BE2C (cell line): Measurements from ENCODE around the gene TRPM8.

Experiments used
- DNase-seq: peaks from one replicate; pipeline ENCODE4 v3.0.0-alpha.2; 2020
- H3K27me3 ChIP-seq: fragments of 250-450 bp; sonication (Bioruptor Pico); 2 replicates; pipeline ENCODE4 v1.5.1; 2020; ENCODE audit warnings: mild to moderate bottlenecking
- H3K36me3 ChIP-seq: fragments of 250-450 bp; sonication (Bioruptor Pico); 2 replicates; pipeline ENCODE4 v1.5.1; 2020; ENCODE audit warnings: mild to moderate bottlenecking
- H3K4me1 ChIP-seq: fragments of 250-450 bp; sonication (Bioruptor Pico); 2 replicates; pipeline ENCODE4 v1.5.1; 2020
- H3K4me3 ChIP-seq: 2 replicates; pipeline ENCODE4 v1.5.1; 2011; ENCODE audit warnings: low read depth, low read length
- H3K9me3 ChIP-seq: fragments of 250-450 bp; sonication (Bioruptor Pico); 2 replicates; pipeline ENCODE4 v1.5.1; 2020
- TF ChIP-seq, protein P1 (sequence below): IDR thresholded peaks from 2 replicates; pipeline ENCODE4 v1.5.1; 2012; ENCODE audit warnings: mild to moderate bottlenecking, low read depth, low read length

The TRPM8 gene

DNA sequence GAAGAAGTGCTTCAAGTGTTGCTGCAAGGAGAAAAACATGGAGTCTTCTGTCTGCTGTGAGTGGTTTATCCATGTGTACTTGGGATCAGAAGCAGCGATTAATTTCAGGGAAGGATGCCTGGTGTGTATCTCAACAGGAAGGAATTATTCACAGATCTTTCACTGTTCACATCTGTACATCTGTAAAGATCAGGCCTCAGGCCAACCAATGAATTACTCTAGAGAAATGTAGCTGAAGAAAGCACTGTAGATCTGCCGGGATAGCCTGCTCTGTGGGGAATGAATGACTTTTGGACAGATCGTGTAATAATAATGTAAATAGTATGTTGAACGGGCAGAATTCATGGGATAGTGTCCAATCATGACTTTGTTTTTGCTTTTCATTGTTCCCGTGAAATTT, 79.3 kb downstream of the TRPM8 start:
- Histone ChIP-seq H3K4me3 (no peak overlapping the region), H3K9me3 (no peaks in the 10 kb centered on the region; the same call in 1 of the 2 replicates), H3K36me3 (no peaks in the 10 kb centered on the region), H3K4me1 (peaks cover 27% of the 10 kb centered on the region), H3K27me3 (no peaks in the 10 kb centered on the region)
- TF ChIP-seq, protein P1, sequence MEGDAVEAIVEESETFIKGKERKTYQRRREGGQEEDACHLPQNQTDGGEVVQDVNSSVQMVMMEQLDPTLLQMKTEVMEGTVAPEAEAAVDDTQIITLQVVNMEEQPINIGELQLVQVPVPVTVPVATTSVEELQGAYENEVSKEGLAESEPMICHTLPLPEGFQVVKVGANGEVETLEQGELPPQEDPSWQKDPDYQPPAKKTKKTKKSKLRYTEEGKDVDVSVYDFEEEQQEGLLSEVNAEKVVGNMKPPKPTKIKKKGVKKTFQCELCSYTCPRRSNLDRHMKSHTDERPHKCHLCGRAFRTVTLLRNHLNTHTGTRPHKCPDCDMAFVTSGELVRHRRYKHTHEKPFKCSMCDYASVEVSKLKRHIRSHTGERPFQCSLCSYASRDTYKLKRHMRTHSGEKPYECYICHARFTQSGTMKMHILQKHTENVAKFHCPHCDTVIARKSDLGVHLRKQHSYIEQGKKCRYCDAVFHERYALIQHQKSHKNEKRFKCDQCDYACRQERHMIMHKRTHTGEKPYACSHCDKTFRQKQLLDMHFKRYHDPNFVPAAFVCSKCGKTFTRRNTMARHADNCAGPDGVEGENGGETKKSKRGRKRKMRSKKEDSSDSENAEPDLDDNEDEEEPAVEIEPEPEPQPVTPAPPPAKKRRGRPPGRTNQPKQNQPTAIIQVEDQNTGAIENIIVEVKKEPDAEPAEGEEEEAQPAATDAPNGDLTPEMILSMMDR = no peak
- DNase-seq = no peak

DNA sequence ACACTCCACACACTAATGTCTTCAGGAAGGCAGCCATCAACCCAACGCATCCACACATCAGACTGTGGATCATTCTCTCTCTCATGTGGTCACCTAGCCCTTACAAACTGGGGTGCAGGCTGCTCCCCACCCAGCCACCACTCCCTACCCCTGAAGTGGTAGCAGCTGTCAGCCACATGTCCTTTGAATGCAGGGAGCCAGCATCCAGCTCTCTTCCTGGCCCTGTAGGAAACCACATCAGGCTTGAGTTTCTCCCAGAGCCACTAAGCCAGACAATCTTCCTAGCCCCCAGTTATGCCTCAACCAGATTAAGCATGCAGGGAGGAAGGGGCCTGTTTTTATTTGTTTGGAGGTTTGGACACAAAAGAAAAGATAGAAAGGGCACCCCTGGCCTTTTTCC, 80.5 kb downstream of the TRPM8 start:
- no peak for DNase-seq
- TF ChIP-seq, protein P1 = no peak
- Histone ChIP-seq H3K36me3 (no peaks in the 10 kb centered on the region), H3K4me1 (peaks cover 34% of the 10 kb centered on the region), H3K4me3 (no peak overlapping the region), H3K27me3 (no peaks in the 10 kb centered on the region), H3K9me3 (no peaks in the 10 kb centered on the region; the same call in 1 of the 2 replicates)

DNA sequence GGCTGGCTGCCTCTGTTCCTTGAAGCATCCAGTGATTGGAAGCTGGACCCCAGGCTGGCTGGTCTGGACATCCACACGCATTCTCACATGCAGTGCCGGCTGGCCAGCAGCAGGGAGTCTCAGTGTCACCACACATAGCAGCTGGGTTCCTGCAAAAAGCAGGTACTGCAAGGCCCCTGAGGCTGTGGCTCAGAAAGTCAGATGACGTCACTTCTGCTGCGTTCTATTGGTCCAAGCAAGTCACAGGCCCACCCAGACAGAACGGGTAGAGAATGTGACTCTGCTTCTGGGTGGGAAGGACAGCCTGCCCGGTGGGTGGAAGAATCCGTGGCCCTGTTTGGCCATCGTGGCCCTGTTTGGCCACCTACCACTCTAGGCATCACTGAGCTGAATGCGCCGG, 82.0 kb downstream of the TRPM8 start:
- peak; percentile 89 for DNase-seq
- Histone ChIP-seq H3K4me3 (no peak overlapping the region), H3K9me3 (no peaks in the 10 kb centered on the region; the same call in 1 of the 2 replicates), H3K4me1 (peaks cover 34% of the 10 kb centered on the region), H3K36me3 (no peaks in the 10 kb centered on the region), H3K27me3 (no peaks in the 10 kb centered on the region)
- TF ChIP-seq, protein P1 = peak; percentile 48

DNA sequence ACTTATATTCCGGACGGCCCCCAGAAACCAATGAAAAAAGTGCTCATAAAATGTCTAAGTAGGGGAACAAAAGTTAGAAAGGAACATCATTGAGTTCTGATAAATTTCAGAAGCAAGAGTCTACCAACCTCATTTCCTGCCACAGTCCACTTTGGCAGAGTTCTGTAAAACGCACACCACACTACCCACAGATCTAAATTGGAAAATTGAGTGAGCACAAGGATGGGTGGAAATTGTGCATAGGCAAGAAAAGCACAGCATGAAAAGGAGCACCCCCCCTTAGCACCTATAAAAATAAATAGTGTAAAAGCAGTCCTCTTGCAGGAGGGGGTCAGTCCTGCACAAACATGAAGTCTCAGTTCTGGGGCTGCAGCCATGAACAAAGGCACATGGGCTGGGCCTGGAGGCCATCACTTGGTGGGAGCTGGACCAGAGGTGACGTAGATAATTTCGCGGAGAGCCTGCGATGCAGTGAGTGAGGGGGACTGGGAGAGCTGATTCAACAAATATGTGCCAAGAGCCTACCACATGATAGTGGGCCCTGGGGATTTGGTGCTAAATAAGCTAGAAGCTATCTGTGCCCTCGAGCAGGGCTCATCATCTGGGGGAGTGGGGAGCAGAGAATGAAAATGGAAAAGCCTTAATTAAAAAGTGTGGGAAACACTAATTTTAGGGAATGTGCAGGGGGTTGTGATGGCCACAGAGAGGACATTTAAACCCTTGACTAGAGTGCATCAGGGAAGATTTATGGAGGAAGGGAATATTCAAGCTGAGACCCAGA, 84.4 kb downstream of the TRPM8 start:
- H3K4me1 ChIP-seq = peaks cover 21% of the 10 kb centered on the region
- TF ChIP-seq, protein P1 = no peak
- H3K4me3 ChIP-seq = no peak overlapping the region
- H3K27me3 ChIP-seq = no peaks in the 10 kb centered on the region
- H3K36me3 ChIP-seq = no peaks in the 10 kb centered on the region
- no peaks in the 10 kb centered on the region; the same call in 1 of the 2 replicates for H3K9me3 ChIP-seq
- peak; percentile 45 for DNase-seq

DNA sequence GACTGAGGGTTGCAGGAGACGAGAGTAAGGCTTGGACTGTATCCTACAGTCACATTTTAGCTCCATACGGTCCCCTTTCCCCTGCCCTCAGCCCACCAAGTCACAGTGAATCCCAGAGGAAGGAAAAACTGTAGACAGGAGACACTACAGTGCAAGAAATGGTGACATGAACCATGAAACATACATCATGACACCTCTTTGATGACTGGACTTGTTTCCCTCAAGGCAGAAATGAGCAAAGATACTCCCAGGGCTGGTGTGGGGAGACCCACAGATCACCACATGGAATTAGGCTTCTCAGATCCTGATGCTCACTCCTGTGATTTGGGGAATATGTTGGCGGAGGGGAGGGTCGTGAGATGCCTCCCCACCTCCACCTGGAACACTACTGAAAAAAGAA, 85.1 kb downstream of the TRPM8 start:
- peaks cover 21% of the 10 kb centered on the region for H3K4me1 ChIP-seq
- DNase-seq = no peak
- no peaks in the 10 kb centered on the region for H3K36me3 ChIP-seq

More for the DNA sequence above, 85.1 kb downstream of the TRPM8 start:
- TF ChIP-seq, protein P1 = no peak
- Histone ChIP-seq H3K9me3 (no peaks in the 10 kb centered on the region; the same call in 1 of the 2 replicates), H3K4me3 (no peak overlapping the region), H3K27me3 (no peaks in the 10 kb centered on the region)
